ENCODE data around the gene SNAI1. TPM values are rescaled to one million over a fixed set of nuclear protein-coding genes. Genes with fewer than 3 reads are reported as not detected.
"Not testable (repeated sequence)": the region's sequence is repeated elsewhere in the genome, so short reads cannot be mapped to it uniquely, and the experiment has no call there.

Gene SNAI1
- polyA plus RNA-seq, 1 donor = 7.2 TPM

DNA sequence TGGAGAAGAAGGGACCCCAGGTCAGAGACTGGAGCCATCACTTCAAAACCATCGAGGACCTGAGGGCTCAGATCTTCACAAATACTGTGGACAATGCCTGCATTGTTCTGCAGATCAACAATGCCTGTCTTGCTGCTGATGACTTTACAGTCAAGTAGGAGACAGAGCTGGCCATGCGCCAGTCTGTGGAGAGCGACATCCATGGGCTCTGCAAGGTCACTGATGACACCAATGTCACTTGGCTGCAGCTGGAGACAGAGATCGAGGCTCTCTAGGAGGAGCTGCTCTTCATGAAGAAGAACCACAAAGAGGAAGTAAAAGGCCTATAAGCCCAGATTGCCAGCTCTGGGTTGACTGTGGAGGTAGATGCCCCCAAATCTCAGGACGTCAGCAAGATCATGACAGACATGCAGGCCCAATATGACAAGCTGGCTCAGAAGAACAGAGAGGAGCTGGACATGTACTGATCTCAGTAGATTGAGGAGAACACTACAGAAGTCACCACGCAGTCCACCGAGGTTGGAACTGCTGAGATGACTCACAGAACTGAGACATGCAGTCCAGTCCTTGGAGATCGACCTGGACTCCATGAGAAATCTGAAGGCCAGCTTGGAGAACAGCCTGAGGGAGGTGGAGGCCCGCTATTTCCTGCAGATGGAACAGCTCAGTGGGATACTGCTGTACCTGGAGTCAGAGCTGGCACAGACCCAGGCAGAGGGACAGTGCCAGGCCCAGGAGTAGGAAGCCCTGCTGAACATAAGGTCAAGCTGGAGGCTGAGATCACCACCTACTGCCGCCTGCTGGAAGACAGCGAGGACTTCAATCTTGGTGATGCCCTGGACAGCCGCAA, 25.5 kb upstream of the SNAI1 start:
- DNase-seq = not testable (repeated sequence)

DNA sequence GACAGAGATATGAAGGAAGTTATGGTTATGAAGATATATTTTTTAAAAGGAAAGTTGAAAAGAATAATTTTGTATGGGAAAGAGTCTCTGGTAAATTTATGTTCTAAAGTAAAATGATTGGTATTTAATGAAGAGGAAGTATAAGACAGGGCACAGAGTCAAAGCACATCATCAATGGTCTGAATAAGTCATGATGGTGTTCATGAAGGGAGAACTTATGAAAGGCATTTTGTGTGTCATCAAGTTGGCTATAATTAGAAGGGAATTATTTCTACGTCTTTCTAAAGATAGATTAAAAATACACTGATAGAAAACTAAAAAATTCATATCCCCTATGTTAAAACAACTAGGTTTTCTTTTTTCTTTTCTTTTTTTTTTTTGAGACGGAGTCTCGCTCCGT, 21.4 kb upstream of the SNAI1 start:
- no peak for DNase-seq

DNA sequence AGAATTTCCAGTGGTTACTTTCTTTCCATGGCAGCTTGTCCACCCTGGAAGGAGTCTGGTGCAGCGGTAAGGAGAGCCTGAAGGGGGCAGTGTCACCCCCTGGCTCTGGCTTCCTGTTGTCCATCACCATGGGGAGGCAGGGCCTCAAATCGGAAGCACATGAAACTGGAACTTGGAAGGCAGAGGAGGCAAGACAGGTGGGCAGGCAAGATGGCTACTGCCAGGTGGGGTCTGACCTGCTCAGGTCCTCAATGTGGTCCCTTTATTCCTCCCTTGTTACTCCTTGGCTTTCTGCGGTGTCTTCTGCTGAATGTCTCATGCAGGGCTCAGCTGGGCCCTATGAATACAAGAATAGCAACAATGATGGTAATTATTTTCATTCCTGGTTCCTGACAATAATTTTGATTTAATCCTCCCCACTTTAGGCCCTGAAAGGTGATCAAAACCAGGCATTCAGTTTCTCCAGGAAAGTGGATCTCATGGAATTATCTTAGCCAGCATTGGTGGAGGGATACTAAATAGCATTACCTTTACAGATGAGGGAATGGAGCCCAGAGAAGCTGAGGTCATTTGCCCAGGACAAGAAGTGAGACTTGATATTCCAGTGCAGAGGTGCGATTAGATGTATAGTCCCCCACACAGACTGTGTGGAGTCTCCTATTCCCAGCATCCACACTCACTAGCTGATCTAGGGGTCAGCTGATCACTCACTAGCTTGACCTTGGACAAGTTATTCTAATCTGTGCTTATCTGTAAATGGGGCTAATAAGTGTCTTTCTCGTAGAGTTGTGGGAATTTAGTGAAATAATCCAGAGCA, 17.6 kb upstream of the SNAI1 start:
- no peak for DNase-seq

DNA sequence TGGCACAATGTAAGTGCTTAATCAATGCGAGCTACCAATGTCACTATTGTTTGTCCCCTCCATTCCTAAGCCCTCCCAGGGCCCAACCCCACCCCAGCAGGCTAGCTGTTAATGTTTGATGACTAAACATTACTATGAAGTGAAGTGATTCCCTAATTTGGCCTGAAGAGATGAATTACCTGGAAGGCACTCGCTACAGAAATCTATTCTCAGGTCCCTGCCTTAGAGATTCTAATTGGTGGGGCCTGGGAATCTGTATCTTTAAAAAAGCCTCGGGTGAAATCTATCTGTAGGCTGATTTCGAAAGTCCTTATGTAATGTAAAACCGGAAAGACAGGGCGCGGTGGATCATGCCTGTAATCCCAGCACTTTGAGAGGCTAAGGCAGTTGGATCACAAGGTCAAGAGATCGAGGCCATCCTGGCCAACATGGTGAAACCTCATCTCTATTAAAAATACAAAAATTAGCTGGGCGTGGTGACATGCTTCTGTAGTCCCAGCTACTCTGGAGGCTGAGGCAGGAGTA, 16.9 kb upstream of the SNAI1 start:
- no peak for DNase-seq

DNA sequence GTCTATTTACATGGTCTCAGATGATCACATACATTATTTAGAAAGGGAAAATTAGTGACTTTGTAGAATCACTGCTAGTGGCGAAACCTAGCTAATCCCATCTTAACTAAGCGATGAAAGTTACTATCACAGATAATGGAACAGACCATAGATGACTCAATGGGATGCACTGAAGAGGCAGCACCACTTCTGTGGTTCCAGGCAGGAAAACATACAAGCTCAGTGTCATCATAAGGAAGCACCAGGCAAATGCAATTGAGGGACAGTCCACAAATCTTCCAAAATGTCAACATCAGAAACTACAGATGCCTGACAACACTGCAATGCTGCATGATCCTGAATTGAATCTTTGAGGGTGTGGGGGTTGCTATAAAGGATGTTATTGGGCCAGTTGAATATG, 15.9 kb upstream of the SNAI1 start:
- DNase-seq = no peak

DNA sequence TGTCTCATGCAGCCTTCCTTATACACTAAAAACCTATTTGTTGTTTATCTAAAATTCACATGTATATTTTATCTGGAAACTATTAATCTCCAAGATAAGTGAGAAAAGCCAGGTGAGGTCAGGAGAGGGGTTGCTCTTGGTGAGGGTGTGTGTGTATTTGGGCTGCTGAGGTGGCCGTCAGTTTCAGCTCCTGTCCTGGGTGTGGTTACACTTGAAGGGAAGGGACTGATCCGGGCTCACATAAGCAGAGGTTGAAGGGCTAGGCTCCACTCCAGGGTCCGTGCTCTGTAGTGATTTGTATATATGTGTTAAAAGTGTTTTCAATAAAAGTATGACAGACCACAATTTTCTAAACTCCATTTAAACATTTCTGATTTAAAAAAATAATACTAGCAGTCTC, 13.5 kb upstream of the SNAI1 start:
- no peak for DNase-seq

DNA sequence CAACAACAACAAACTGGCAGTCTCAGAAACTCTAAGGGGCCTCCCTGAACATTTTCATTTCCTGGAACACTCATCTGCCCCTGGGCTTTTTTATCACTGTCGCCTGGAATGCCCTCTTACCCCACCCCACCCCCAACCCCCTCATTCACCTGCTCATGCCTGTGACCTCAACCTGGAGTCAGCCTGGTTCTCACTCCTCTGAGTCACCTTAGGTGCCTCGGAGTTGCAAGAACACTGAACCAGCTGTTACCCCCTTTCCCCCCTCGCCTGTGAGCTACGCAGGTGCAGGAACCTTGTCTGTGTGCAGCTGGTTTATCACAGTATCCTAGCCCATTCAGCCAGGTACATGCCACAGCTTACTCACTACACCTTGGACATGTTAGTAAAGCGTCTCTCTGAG, 12.8 kb upstream of the SNAI1 start:
- DNase-seq = no peak

DNA sequence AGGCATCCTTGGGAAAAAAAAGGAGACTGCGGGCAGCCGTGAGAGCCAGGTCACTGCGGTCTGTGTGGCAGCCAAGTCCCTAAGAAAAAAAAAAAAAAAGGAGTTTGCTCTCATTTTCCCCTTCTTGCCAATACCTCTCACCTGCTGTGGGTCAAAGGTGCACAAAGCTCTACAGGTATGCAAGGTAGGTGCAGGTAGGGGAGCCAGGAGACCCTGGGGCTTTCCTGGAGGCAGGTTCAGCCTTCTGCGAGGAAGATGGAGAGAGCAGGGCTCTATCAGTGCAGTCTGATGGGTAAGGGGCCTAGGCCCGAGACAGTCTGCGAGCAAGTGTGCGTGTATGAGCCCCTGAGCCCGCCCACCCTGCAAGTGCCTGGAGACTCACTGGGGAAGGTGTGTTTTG, 12.3 kb upstream of the SNAI1 start:
- DNase-seq = no peak

DNA sequence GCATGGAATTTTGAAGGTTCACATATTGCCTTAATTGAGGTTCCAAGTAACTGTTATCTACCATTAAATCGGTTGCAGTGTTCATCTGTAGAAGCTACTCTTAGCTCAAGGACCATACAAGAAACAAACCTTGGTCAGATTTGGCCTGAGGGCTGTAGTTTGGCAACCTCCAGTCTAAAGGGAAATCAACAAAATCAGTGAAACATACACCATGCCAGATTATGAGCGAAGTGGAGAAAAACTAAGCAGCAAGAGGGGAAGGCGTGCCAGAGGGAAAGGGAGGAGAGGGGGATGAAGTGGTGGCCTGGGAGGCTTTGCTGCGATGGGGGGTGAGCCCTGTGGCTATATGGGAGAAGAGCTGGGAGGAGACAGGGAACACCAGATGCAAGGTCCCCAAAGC, 8.8 kb upstream of the SNAI1 start:
- DNase-seq = no peak

DNA sequence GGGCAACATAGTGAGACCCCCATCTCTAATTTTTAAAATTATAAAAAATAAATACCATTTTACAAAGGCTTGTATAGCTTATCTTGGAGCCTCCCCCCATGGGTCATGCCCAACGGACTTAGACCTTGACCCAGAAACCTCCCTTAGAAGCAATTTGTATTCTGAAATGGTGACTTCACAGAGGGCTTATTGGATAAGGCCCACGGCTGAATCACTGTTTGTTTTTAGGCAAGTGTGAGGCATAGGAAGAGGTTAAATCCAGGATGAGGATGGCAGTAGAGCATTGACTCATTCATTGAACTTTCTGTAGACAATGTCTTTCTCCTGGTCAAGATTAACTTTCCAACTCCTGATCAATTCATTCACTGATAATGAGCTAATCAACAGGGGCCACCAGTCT, 6.2 kb upstream of the SNAI1 start:
- DNase-seq = no peak

DNA sequence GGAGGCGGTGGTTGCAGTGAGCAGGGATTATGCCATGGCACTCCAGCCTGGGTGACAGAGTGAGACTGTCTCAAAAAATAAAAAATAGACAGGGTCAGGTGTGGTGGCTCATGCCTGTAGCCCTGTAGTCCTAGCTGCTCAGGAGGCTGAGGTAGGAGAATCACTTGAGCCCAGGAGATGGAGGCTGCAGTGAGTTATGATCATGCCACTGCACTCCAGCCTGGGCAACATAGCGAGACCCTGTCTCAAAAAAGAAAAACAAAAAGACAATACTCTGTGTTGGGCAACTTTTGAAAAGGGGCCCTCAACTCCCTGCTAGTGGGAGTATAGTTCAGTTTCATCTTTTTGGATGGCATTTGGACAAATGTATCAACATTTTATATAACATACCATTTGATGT, 5.0 kb upstream of the SNAI1 start:
- not testable (repeated sequence) for DNase-seq

DNA sequence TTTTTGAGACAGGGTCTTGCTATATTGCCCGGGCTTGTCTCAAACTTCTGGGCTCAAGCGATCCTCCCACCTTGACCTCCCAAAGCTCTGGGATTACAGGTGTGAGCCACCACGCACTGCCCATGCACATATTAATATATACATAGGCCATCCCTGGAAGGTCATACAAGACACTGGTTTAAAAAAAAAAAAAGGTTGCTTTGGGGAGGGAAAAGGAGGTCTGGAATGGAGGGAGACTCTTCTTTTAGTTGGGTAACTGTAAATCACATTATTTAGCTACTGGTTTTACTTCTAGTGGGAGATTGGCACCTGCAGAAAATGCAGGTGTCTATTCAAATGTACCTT, 4.1 kb upstream of the SNAI1 start:
- DNase-seq = no peak

DNA sequence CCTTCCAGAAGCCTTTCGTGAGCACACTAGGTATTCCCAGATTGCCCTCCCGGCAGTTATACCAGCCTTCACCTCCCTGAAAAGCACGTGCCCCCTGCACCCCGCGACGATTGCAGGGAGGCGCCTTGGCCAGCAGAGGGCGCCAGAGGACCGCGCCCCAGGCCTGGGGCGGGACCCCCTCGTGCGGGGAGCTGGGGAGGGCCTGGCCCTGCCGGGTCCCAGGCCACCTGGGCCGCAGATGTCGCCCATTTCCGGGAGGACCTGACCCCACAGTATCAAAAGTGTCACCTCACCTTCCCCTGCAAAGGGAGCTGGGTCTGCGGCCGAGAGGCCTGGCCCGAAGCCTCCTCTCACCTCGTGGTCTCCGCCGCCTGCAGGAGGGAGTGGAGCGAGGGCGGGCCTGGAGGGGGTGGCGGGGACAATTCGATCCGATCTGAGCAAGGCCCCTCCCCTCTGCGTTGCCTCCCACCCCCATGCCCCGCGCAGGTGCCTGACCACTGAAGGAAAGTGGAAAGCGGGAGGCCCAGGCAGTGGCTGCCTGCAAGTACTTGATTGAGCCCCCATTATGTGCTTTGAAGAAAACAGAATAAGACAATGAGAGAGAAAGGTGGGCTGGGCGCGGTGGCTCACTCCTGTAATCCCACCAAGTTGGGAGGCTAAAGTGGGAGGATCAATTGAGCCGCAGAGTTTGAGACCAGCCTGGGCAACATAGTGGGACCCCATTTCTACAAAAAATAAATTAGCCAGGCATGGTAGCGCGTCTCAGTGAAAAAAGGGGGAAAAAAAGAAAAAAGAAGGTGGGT, 3.5 kb upstream of the SNAI1 start:
- DNase-seq = no peak

DNA sequence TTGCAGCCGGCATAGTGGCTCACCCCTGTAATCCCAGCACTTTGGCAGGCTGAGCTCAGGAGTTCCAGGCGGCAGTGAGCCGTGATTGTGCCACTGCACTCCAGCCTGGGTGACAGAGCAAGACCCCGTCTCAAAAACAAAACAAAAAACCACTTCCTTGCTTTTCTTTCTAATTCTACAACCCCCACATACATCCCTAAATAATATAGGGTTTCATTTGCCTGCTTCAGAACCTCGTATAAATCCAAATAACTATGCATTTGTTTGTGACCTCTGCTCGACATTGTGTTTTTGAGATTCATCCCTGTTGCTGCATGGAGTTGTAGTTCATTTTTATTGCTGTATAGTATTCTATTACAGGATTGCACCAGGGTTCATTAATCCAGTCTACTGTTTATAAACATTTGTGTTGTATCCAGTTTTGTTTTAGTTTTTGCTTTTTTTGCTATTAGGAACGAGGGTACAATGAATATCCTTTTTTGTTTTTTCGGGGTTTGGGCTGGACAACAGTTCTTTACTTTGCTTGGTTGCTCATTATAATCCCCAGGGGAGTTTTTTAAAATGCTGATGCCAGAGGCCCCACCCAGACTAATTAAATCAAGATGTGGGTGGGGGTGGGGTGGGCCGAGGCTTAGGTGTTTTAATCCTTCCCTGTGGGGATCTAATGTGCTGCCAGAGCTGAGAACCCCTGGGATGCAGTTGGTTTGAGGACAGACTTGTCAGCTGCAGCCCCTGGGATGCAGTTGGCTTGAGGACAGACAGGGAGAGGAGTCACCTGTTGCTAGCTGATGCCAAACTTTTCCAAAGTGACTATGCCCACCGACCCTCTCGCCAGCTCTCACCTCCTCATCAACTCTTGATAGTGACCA, 2.4 kb upstream of the SNAI1 start:
- no peak for DNase-seq

DNA sequence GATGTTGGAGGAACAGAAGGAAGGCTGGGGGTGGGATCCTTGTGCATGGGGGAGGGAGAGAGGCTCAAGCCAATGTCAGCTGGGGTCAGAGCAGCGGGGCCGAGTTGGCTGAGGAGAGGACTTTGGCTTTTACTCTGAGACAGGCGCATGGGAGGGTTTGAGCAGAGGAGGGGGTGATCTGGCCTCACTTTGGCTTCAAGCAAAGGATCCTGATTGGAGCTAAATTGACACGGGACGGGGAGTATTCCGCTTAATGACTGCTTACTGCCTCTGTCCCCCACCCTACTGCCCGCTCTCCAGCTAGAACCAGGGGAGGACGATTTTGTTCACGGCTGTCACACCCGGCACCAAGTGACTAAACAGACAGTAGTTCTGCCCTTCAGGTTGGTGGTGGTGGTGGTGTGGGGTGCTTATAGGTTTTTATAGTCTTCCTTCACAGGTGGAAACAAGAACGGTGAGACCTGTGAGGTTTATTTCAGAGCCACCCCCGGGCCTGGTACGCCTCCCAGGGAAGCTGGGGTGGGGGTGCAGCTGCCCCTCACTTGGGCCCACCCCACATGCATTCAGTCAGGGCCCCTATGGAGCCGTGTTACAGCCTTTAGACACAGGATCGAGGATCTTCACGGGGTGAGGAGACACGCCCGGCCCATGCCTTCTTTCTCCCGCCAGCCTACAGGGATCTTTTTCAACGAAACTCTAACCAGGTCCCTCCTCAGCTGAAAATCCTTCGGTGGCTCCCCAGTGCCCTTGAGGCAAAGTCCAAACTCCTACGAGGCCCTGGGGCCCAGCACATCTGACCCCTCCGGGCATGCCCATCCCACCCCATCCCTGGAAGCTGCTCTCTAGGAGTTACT, 1.3 kb upstream of the SNAI1 start:
- DNase-seq = no peak

DNA sequence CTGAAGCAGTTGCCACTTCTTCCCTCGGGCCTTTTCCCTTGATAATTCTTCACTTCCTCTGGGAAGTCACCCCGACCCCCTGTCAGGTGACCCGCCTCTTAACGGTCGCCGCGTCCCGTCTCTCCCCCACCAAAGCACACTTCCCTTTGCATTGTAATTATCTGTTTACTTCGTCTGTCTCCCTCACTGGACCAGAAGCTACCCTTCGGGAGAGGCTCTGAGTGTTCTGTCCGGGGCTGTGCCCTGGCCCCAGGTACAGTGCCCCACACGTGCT, 771 bp upstream of the SNAI1 start:
- DNase-seq = no peak

DNA sequence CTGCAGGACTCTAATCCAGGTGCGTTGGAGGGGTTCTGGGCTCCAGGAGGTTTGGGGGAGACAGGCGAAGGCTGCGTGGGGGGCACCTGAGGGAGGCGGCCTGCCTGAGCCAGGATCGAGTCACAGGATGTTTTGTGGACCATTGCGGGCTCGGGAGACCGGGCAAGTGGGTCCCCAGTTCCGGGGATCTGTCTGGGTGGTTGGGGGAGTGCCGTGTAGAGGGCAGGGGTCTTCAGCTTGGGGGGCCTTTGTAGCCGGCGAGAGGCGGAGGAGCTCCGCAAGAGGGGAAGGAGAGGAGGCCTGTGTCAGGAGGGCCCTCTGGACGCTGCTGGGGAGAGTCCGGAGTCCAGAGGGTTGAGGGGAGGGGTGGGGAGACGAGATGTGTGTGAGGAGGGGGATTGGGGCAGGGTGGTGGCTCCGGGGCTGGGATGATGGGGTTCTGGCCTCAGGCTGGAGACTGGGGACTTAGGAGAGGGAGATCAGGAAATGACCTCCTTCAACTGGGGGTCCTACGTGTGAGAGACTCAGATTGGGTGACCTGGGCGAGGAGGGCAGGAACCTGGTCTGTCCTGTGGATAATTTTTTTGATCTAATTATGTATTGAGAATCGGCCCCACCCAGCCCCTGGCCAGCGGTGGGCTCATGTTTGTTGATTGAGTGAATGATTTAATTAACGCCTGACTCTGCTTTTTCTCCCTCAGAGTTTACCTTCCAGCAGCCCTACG, 505 bp downstream of the SNAI1 start:
- DNase-seq = no peak

DNA sequence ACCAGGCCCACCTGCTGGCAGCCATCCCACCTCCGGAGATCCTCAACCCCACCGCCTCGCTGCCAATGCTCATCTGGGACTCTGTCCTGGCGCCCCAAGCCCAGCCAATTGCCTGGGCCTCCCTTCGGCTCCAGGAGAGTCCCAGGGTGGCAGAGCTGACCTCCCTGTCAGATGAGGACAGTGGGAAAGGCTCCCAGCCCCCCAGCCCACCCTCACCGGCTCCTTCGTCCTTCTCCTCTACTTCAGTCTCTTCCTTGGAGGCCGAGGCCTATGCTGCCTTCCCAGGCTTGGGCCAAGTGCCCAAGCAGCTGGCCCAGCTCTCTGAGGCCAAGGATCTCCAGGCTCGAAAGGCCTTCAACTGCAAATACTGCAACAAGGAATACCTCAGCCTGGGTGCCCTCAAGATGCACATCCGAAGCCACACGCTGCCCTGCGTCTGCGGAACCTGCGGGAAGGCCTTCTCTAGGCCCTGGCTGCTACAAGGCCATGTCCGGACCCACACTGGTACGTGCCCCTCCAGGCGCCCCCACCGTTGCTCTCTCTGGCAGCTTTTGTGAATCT, 1.1 kb downstream of the SNAI1 start:
- DNase-seq = no peak

DNA sequence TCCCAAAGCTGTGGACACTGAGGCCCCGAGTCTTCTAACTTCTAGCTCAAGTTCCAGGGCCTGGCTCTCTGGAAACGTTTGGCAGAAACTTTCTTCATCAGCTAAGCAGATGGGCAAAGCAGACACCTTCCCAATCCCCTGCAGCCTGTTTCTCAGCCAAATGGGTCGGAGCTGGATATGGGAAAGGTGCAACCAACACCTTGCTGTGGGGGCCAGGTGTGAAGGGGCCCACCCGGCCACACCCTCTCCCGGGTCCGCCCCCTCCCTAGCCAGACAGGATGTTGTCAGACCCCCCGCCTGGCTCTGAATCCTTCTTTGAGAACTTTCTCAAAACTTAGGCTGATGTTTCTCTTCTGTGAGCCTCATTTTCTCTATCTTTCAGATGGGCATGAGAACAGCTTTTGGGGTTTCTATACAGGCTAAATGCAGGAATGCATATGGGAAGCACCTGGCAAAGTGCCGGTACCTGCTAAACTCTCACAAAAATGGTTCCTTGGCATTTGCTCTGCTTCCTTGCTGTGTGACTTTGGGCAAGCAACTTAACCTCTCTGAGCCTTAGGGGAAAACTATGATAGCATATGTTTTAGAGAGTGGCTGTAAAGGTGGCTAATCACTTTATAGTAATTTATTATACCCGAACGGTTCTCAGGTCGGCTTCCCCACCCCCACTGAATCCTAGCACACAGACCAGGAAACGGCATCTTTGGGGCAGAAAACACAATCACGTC, 1.8 kb downstream of the SNAI1 start:
- DNase-seq = no peak

Data from left kidney (tissue), 2 donors.